HT-29 (cell line): Measurements from ENCODE around the gene RALGDS. TPM values are rescaled to one million over a fixed set of nuclear protein-coding genes. Genes with fewer than 3 reads are reported as not detected.
"Not testable (repeated sequence)": the region's sequence is repeated elsewhere in the genome, so short reads cannot be mapped to it uniquely, and the experiment has no call there.

Experiments used
- DNase-seq: peaks from one replicate; pipeline ENCODE4 v3.0.0-alpha.2; 2015; ENCODE audit warnings: low spot score
- total RNA-seq: library from RNA; depleted of rRNA; stranded (reverse); fragments of >200 nt; shearing (Covaris generic); gene quantifications from 2 replicates; pipeline ENCODE4 v1.2.3, GENCODE V29; 2014

Gene RALGDS
- total RNA-seq, 1 experiment from 2014 or later: 95.0 TPM

GRCh38 chr9:133107961-133108793 is 12.9 kb downstream of the RALGDS start:
- DNase-seq: no peak

GRCh38 chr9:133107245-133107722 is 13.8 kb downstream of the RALGDS start:
- DNase-seq: no peak

GRCh38 chr9:133106511-133107244 is 14.4 kb downstream of the RALGDS start:
- no peak for DNase-seq

- DNase-seq: no peak
Observed at GRCh38 chr9:133105461-133105770, 15.6 kb downstream of the RALGDS start.

GRCh38 chr9:133104718-133105460 is 16.2 kb downstream of the RALGDS start:
- no peak for DNase-seq

GRCh38 chr9:133103987-133104505 is 17.0 kb downstream of the RALGDS start:
- no peak for DNase-seq

GRCh38 chr9:133103183-133103986 is 17.7 kb downstream of the RALGDS start:
- peak; percentile 87 for DNase-seq

GRCh38 chr9:133102190-133103021 is 18.6 kb downstream of the RALGDS start:
- DNase-seq: no peak

GRCh38 chr9:133101356-133102189 is 19.5 kb downstream of the RALGDS start:
- no peak for DNase-seq

GRCh38 chr9:133100506-133101355 is 20.3 kb downstream of the RALGDS start:
- no peak for DNase-seq

GRCh38 chr9:133099726-133100505 is 21.1 kb downstream of the RALGDS start:
- DNase-seq: no peak

GRCh38 chr9:133098871-133099270 is 22.2 kb downstream of the RALGDS start:
- no peak for DNase-seq

- DNase-seq: no peak
Observed at GRCh38 chr9:133098104-133098754, 22.8 kb downstream of the RALGDS start.

- DNase-seq: no peak
Observed at GRCh38 chr9:133094842-133095393, 26.1 kb downstream of the RALGDS start.

GRCh38 chr9:133094351-133094750 is 26.7 kb downstream of the RALGDS start:
- DNase-seq: not testable (repeated sequence)

GRCh38 chr9:133090752-133091385 is 30.2 kb downstream of the RALGDS start:
- no peak for DNase-seq
